Measurements from ENCODE around the gene CTSV.
"Not testable (repeated sequence)": the region's sequence is repeated elsewhere in the genome, so short reads cannot be mapped to it uniquely, and the experiment has no call there.

CTSV gene

GRCh38 chr9:97041898-97042297 is 3.0 kb upstream of the CTSV start:
- in situ Hi-C loops (cut with MboI; ENCODE audit: low sequenced_read_pairs, unreplicated experiment): no loop called here
- DNase-seq (ENCODE audit: low spot score): no peak
- no peak for TF ChIP-seq CTCF (IDR thresholded peaks at IDR 0.05; ENCODE audit: borderline replicate concordance, control extremely low read depth, extremely low read depth, insufficient read depth, missing control alignments)

DNA sequence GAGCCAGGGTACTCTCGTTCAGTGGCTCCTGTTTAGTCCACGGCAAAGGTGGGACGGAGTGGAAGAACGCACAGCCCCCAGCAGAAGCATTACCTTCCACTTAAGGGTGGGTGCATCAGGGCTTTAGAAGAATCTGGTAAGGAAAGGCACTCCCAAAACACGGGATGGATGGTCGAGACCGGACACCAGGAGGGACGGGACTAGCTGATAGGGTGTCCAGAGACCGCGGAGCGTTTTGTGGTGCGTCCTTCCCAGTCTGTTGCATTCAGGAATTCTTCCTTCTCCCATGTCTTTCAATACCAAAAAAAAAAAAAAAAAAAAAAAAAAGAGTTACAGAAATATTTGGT is 545 bp upstream of the CTSV start:
- in situ Hi-C loops (cut with MboI; ENCODE audit: low sequenced_read_pairs, unreplicated experiment): no loop called here
- DNase-seq (ENCODE audit: low spot score): no peak
- no peak for TF ChIP-seq CTCF (IDR thresholded peaks at IDR 0.05; ENCODE audit: borderline replicate concordance, control extremely low read depth, extremely low read depth, insufficient read depth, missing control alignments)

DNA sequence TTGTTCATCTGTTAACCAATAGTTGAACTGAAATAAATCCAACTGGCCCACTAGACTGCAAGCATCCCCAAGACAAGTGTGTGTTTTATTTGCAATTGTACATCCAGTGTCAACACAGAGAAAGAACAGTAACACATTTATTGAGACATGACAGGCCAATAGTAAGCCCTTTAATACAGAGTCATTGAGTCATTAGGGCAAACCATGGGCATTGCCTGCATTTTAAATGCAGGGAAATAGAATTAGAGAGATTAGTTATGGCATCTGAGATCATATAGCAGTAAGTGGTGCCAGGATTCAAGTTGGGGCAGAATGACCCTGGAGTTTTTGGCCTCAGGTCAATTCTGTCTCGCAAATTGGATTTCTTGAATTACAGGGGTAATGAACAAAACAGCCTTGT is 15.4 kb downstream of the CTSV start:
- DNase-seq (ENCODE audit: low spot score); in situ Hi-C loops (cut with MboI; ENCODE audit: low sequenced_read_pairs, unreplicated experiment): not testable (repeated sequence)

DNA sequence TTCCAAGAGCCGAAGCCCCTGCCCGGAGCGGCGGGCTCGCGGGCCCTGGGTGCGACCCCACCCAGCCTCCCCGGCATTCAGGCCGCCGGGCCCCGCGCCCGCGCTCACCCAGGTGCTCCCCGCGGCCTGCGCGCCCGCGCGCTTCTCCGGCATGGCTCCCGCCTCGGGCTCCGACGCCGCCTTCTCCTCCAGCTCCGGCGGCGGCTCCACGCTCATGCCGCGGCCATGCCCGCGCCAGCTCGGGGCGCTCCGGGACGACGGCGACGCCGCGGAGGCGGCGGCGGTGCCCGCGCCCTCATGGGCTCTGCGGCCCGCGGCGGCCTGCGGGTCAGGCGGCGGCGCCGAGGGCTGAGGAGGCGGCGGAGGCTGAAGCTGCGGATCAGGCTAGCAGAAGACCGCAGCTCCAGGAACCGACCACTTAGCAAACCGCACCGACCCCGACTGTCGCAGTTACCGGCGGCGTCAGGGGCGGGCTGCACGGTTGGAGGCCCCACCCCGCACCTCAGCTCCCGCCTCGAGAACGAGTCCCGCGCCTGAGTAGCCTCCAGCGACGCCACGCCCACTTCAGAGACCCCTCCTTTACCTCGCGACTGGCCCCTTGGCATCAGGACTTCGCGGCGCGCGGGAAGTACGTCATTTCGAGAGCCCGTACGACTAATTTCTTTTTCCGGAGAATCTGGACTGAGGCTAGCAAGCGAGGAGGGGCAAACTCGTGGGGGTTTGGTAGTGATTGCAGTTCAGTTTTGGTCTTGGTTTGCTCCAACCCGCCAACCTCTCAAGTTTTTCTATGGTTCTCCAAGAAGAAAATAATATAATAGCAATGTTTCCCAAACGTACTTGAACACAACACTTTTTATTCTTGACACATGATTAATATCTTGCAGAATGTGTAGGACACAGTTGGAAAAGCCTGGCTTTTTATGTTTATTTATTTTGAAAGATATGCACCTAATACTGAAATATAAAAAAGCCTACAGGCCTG is 25.5 kb downstream of the CTSV start:
- in situ Hi-C loops (cut with MboI; ENCODE audit: low sequenced_read_pairs, unreplicated experiment): not testable (repeated sequence)
- peak; percentile 60 for DNase-seq (ENCODE audit: low spot score)

DNA sequence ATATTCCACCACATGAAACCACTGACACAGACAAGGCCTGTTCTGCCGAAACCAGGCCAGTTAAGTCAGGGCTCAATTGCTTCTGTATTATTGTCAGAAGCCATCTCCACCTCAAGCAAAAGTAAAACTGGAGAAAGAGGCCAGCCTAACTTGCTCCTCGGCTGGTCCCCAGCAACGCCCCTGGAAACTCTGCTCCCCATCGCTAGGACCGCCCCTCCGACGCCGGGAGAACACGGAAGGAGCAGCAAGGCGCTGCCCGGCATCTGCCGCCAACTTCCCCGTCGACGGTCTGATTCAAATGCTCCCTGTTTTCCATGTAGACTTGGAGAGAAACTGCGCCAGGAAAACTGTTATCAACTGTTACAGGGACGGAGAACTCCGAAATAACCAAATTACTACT is 26.3 kb downstream of the CTSV start:
- in situ Hi-C loops (cut with MboI; ENCODE audit: low sequenced_read_pairs, unreplicated experiment); DNase-seq (ENCODE audit: low spot score): not testable (repeated sequence)

DNA sequence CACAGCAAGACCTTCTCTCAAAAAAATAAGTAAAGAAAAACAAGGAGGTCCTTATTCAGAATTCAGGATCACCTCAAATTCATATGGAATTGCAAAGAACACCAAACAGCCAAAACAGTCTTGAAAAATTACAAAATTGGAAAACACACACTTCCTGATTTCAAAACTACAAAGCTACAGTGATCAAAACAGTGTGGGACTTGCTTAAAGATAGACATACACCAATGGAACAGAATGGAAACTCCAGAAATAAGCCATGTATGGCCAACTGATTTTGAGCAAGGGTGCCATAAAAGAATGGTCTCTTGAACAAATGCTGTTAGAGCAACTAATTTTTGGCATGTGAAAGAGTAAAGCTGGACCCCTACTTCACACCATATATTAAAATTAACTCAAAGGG is 36.7 kb downstream of the CTSV start:
- in situ Hi-C loops (cut with MboI; ENCODE audit: low sequenced_read_pairs, unreplicated experiment); DNase-seq (ENCODE audit: low spot score): not testable (repeated sequence)

DNA sequence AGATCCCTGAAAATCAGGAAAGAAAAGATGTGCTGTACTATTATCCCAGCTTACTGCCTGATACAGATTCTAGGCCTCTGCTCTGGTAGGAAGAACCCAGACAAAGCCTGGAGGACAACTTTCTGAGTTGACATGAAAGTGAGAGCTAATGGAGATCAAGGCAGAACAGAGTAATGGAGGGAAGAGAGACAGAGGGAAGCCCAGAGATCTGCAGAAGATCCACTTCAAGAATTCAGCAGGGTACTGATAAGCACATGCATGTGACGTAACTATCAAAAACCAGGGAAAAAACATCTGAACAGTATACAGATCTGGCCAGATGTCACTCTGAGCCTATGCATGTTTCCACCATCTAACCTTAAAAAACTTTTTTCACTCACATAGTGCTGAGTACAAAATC is 37.6 kb downstream of the CTSV start:
- DNase-seq (ENCODE audit: low spot score); in situ Hi-C loops (cut with MboI; ENCODE audit: low sequenced_read_pairs, unreplicated experiment): not testable (repeated sequence)

GRCh38 chr9:97000139-97000787 is 38.7 kb downstream of the CTSV start:
- in situ Hi-C loops (cut with MboI; ENCODE audit: low sequenced_read_pairs, unreplicated experiment); DNase-seq (ENCODE audit: low spot score): not testable (repeated sequence)

DNA sequence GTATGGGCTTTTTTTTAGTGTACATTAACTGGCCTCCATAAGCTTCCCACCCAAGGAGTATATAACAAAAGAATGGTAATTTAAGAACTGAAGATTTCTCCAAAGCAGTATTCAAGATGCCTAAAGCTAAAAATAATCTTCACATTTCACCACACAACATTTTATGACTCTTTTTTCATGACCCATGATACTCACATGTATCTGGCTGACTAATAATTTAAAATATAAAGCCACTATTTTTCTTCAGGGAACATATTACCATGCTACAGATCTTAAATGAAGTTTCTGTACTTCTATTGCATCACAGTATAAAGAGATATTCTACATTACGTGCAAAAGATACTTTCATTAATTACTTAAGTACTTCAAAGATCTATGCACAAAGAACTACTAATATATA is 39.2 kb downstream of the CTSV start:
- DNase-seq (ENCODE audit: low spot score); in situ Hi-C loops (cut with MboI; ENCODE audit: low sequenced_read_pairs, unreplicated experiment): not testable (repeated sequence)

- DNase-seq (ENCODE audit: low spot score); in situ Hi-C loops (cut with MboI; ENCODE audit: low sequenced_read_pairs, unreplicated experiment): not testable (repeated sequence)
These were observed 41.8 kb downstream of the CTSV start for GRCh38 chr9:96997009-96997701.

GRCh38 chr9:96994531-96995016 is 44.4 kb downstream of the CTSV start:
- in situ Hi-C loops (cut with MboI; ENCODE audit: low sequenced_read_pairs, unreplicated experiment); DNase-seq (ENCODE audit: low spot score): not testable (repeated sequence)

DNA sequence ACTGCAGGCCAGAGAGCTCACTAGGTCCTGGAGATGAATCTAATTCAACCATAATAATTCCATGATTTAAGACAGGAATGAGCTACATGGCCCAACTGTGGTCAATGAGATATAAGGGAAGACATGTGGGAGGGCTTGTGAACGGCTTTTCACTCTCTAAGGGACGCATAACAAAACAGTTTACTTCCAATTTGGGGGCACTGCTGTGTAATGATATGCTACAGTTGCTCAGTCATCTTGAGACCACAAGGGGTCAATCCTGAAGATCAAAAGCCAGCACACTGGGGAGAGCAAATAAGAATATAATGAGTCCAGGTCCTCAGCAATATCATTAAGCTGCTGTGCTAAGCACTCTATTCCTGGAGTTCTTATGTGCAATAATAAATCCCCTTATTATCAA is 46.6 kb downstream of the CTSV start:
- DNase-seq (ENCODE audit: low spot score); in situ Hi-C loops (cut with MboI; ENCODE audit: low sequenced_read_pairs, unreplicated experiment): not testable (repeated sequence)

DNA sequence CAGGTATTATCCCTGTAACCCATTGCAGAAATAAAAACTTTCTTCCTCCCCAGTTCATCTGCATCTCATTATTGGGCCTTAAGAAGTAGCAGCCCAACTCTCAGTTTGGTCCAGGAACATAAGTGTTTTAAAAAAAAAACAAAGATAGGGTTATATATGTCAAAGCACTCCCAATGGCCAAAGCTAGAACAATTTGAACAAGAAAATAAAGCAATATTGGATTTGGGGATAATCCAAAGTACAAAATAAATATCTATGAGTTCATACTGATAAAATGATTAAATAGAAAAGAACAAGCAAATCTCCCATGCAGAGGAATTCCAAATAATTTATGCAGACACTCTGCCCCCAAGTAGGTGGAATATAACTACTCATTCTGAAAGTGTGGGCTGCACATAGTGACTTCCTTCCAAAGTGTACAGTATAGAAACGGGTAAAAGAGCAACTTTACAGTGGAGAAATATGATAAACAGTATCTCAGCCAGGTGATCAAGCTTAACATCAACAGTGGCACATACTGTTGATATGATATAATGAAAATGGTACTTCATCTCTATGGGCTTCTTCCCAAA is 49.1 kb downstream of the CTSV start:
- DNase-seq (ENCODE audit: low spot score); in situ Hi-C loops (cut with MboI; ENCODE audit: low sequenced_read_pairs, unreplicated experiment): not testable (repeated sequence)

DNA sequence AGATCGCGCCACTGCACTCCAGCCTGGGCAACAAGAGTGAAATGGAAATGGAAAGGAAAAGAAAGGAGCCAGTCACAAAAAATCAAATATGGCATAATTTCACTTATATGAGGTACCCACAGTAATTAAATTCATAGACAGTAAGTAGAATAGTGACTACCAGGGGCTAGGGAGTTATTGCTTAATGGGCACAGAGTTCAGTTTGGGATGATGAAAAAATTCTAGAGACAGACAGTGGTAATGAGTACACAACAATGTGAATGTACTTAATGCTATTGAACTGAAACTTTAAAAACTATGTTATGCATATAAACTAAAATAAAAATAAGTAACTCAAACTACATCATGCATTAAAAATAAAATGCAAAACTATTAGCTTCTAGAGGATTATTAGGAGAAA is 54.1 kb downstream of the CTSV start:
- DNase-seq (ENCODE audit: low spot score); in situ Hi-C loops (cut with MboI; ENCODE audit: low sequenced_read_pairs, unreplicated experiment): not testable (repeated sequence)

- in situ Hi-C loops (cut with MboI; ENCODE audit: low sequenced_read_pairs, unreplicated experiment); DNase-seq (ENCODE audit: low spot score): not testable (repeated sequence)
These were observed 54.8 kb downstream of the CTSV start for GRCh38 chr9:96984139-96984538.

Data from GM13976 (cell line).